Osteoblast (primary cell): ENCODE data around the gene CEND1. TPM values are rescaled to one million over a fixed set of nuclear protein-coding genes. Genes with fewer than 3 reads are reported as not detected.
A peak's percentile ranks its signal among the peaks of the same experiment; 100 is the strongest.

Experiments used
- DNase-seq: peaks from one replicate; pipeline ENCODE4 v3.0.0; 2011; ENCODE audit warnings: low spot score, mixed read lengths; ENCODE audit not compliant: insufficient read length; ENCODE audit errors: missing footprints
- H2AFZ ChIP-seq: 2 replicates; pipeline ENCODE4 v1.6.0; 2011; ENCODE audit warnings: mild to moderate bottlenecking, low read length
- H3K27ac ChIP-seq: 2 replicates; pipeline ENCODE4 v1.5.1; 2011; ENCODE audit warnings: mild to moderate bottlenecking, low read depth, low read length, moderate library complexity
- H3K27me3 ChIP-seq: 2 replicates; pipeline ENCODE4 v1.6.0; 2012; ENCODE audit warnings: mild to moderate bottlenecking, control low read depth, inconsistent platforms, low read length, moderate library complexity; ENCODE audit not compliant: insufficient read depth
- H3K36me3 ChIP-seq: 2 replicates; pipeline ENCODE4 v1.5.1; 2011; ENCODE audit warnings: mild to moderate bottlenecking, low read length, control low read depth, moderate library complexity; ENCODE audit not compliant: insufficient read depth
- H3K4me1 ChIP-seq: 2 replicates; pipeline ENCODE4 v1.5.1; 2011; ENCODE audit warnings: mild to moderate bottlenecking, low read length, control low read depth, moderate library complexity; ENCODE audit not compliant: insufficient read depth
- H3K4me2 ChIP-seq: 2 replicates; pipeline ENCODE4 v1.6.0; 2011; ENCODE audit warnings: mild to moderate bottlenecking, low read length; ENCODE audit not compliant: insufficient read depth
- H3K4me3 ChIP-seq: fragments of 200-600 bp; sonication (generic); 3 replicates; pipeline ENCODE4 v1.5.1; 2012; ENCODE audit warnings: mild to moderate bottlenecking, low read length, inconsistent platforms; ENCODE audit not compliant: insufficient read depth
- H3K79me2 ChIP-seq: 2 replicates; pipeline ENCODE4 v1.6.0; 2012; ENCODE audit warnings: mild to moderate bottlenecking, low read length, control low read depth, inconsistent platforms; ENCODE audit not compliant: insufficient read depth
- H3K9me3 ChIP-seq: 2 replicates; pipeline ENCODE4 v1.5.1; 2011; ENCODE audit warnings: low read depth, low read length, control low read depth
- H4K20me1 ChIP-seq: 2 replicates; pipeline ENCODE4 v1.6.0; 2012; ENCODE audit warnings: mild to moderate bottlenecking, low read length, control low read depth; ENCODE audit not compliant: insufficient read depth
- CTCF ChIP-seq: IDR thresholded peaks from 2 replicates; pipeline ENCODE4 v1.5.1; 2011; ENCODE audit warnings: mild to moderate bottlenecking, low read depth, low read length, moderate library complexity; ENCODE audit errors: extremely low read depth
- total RNA-seq: library from RNA; depleted of rRNA; stranded (reverse); fragments of >200 nt; gene quantifications from 2 replicates; pipeline ENCODE4 v1.2.3, GENCODE V29; 2012

Gene CEND1
- not detected in 2 replicates for total RNA-seq

GRCh38 chr11:789943-790342 lies at the start of gene CEND1:
Gene CEND1 (minus strand): TSS chr11:790090. CDS start chr11:788576, 1,514 bp downstream.
- H3K27me3 ChIP-seq, result peaks cover 5% of the 10 kb centered on the region
- H3K4me3 ChIP-seq, result no peak within 1 kb of the TSS
- no peak within 1 kb of the TSS for H3K27ac ChIP-seq
- H4K20me1 ChIP-seq, result peaks cover 7% of the 10 kb centered on the region
- no peaks in the 10 kb centered on the region for H3K4me1 ChIP-seq
- H3K79me2 ChIP-seq, result no peaks in the 10 kb centered on the region
- H3K4me2 ChIP-seq, result no peak within 1 kb of the TSS
- DNase-seq, result peak; percentile 96
- H3K36me3 ChIP-seq, result no peaks in the 10 kb centered on the region
- H2AFZ ChIP-seq, result no peak within 1 kb of the TSS
- no peak for TF ChIP-seq CTCF
- no peaks in the 10 kb centered on the region for H3K9me3 ChIP-seq

GRCh38 chr11:839280-839623 lies 49.4 kb upstream of the CEND1 start:
- Histone ChIP-seq H3K27ac (peak overlapping the region; percentile 37), H3K4me3 (no peak overlapping the region), H2AFZ (no peak overlapping the region), H4K20me1 (peaks cover 56% of the 10 kb centered on the region), H3K36me3 (peaks cover 51% of the 10 kb centered on the region), H3K27me3 (no peaks in the 10 kb centered on the region), H3K79me2 (peaks cover 80% of the 10 kb centered on the region), H3K9me3 (no peaks in the 10 kb centered on the region), H3K4me2 (no peak overlapping the region), H3K4me1 (peaks cover 20% of the 10 kb centered on the region)
- DNase-seq, result no peak
- TF ChIP-seq CTCF, result no peak

- peak; percentile 28 for TF ChIP-seq CTCF
- H3K79me2 ChIP-seq, result peaks cover 83% of the 10 kb centered on the region
- H3K4me2 ChIP-seq, result no peak overlapping the region
- H3K27me3 ChIP-seq, result no peaks in the 10 kb centered on the region
- H2AFZ ChIP-seq, result no peak overlapping the region
- H3K9me3 ChIP-seq, result no peaks in the 10 kb centered on the region
- peaks cover 60% of the 10 kb centered on the region for H4K20me1 ChIP-seq
- no peak overlapping the region for H3K4me3 ChIP-seq
- peak overlapping the region; percentile 37 for H3K27ac ChIP-seq
- H3K4me1 ChIP-seq, result peaks cover 22% of the 10 kb centered on the region
- peaks cover 51% of the 10 kb centered on the region for H3K36me3 ChIP-seq
- peak; percentile 94 for DNase-seq
Measured at GRCh38 chr11:838441-839279, 48.8 kb upstream of the CEND1 start.

GRCh38 chr11:837990-838307 lies 48.1 kb upstream of the CEND1 start:
- Histone ChIP-seq H4K20me1 (peaks cover 61% of the 10 kb centered on the region), H3K4me1 (peaks cover 24% of the 10 kb centered on the region), H3K4me2 (no peak overlapping the region), H3K79me2 (peaks cover 84% of the 10 kb centered on the region), H3K4me3 (no peak overlapping the region), H2AFZ (no peak overlapping the region), H3K9me3 (no peaks in the 10 kb centered on the region), H3K27me3 (no peaks in the 10 kb centered on the region), H3K36me3 (peaks cover 51% of the 10 kb centered on the region), H3K27ac (no peak overlapping the region)
- DNase-seq, result no peak
- TF ChIP-seq CTCF, result no peak
